Caco-2 (cell line): ENCODE results near the gene TXLNG. TPM values are rescaled to one million over a fixed set of nuclear protein-coding genes. Genes with fewer than 3 reads are reported as not detected.
A peak's percentile ranks its signal among the peaks of the same experiment; 100 is the strongest.

Source experiments
- BruUV-seq: library from RNA; stranded (reverse); fragments of 400-500 nt; replicated peaks from 2 replicates; lab custom pipeline; 2021; lab: Mats Ljungman, UMichigan
- CTCF ChIA-PET: fragments of 300-600 bp; sonication (Branson Sonifier 250); formaldehyde crosslinking; loops from one replicate; lab custom pipeline; 2022; ENCODE audit warnings: antibody characterized with exemption; lab: Charles Lee
- POLR2A ChIA-PET: fragments of 300-600 bp; sonication (Branson Sonifier 250); formaldehyde crosslinking; loops from one replicate; lab custom pipeline; 2022; ENCODE audit warnings: antibody characterized with exemption; lab: Charles Lee
- DNase-seq, 2 experiments: peaks; one replicate each; pipeline versions ENCODE4 v3.0.0 to v3.0.0-alpha.2; 2020 to 2022
- H3K27me3 ChIP-seq: replicated peaks from 2 replicates; pipeline ENCODE4 v1.6.0; 2011; ENCODE audit warnings: low read length; ENCODE audit not compliant: control insufficient read depth, insufficient read depth
- H3K36me3 ChIP-seq: 2 replicates; pipeline ENCODE4 v1.5.1; 2011; ENCODE audit warnings: low read length; ENCODE audit not compliant: control insufficient read depth, insufficient read depth
- H3K4me1 ChIP-seq: fragments of 250-450 bp; sonication (Bioruptor Pico); 2 replicates; pipeline ENCODE4 v1.5.1; 2020; ENCODE audit warnings: mild to moderate bottlenecking
- H3K4me3 ChIP-seq: 2 replicates; pipeline ENCODE4 v1.5.1; 2011; ENCODE audit warnings: low read depth, mild to moderate bottlenecking, control low read depth, low read length
- H3K9me3 ChIP-seq: fragments of 250-450 bp; sonication (Bioruptor Pico); 2 replicates; pipeline ENCODE4 v1.5.1; 2020; ENCODE audit warnings: mild to moderate bottlenecking, moderate library complexity
- H3K27ac Mint-ChIP-seq: one replicate; pipeline ENCODE4 v1.8.0; 2022; ENCODE audit warnings: mixed read lengths; ENCODE audit not compliant: unreplicated experiment
- H3K27me3 Mint-ChIP-seq: one replicate; pipeline ENCODE4 v1.8.0; 2022; ENCODE audit warnings: mixed read lengths; ENCODE audit not compliant: insufficient read depth, unreplicated experiment
- H3K36me3 Mint-ChIP-seq: one replicate; pipeline ENCODE4 v1.8.0; 2022; ENCODE audit warnings: mild to moderate bottlenecking, mixed read lengths; ENCODE audit not compliant: insufficient read depth, unreplicated experiment
- H3K4me1 Mint-ChIP-seq: one replicate; pipeline ENCODE4 v1.8.0; 2022; ENCODE audit warnings: low read depth, mixed read lengths; ENCODE audit not compliant: unreplicated experiment
- H3K4me3 Mint-ChIP-seq: one replicate; pipeline ENCODE4 v1.8.0; 2022; ENCODE audit warnings: mild to moderate bottlenecking, moderate library complexity, mixed read lengths; ENCODE audit not compliant: unreplicated experiment
- H3K9me3 Mint-ChIP-seq: one replicate; pipeline ENCODE4 v1.8.0; 2022; ENCODE audit warnings: mixed read lengths; ENCODE audit not compliant: unreplicated experiment
- CTCF ChIP-seq, 2 experiments: fragments of 200-600 bp in 1 of 2; IDR thresholded peaks; 1 replicate in 1 of 2; 2 replicates in 1 of 2; pipeline versions ENCODE4 v1.5.1 to v1.8.0; 2011 to 2022; ENCODE audit warnings: antibody characterized with exemption in 1 of 2, control low read depth in 1 of 2, inconsistent platforms in 1 of 2, low read depth in 1 of 2, low read length in 1 of 2, mild to moderate bottlenecking in 1 of 2, moderate library complexity in 1 of 2; ENCODE audit not compliant: insufficient read depth in 1 of 2, severe bottlenecking in 1 of 2, unreplicated experiment in 1 of 2
- intact Hi-C: fragments of 100-400 bp; cut with micrococcal nuclease; formaldehyde crosslinking; loops from one replicate; pipeline ENCODE4 v1.10.0; 2022; ENCODE audit not compliant: unreplicated experiment
- total RNA-seq: library from RNA; stranded (reverse); gene quantifications from 2 replicates; pipeline ENCODE4 v1.2.3, GENCODE V29; 2022

Gene TXLNG
- total RNA-seq, 1 experiment from 2014 or later, result 18.3 TPM

- Histone ChIP-seq H3K4me3 (no peak overlapping the region), H3K27me3 (no peaks in the 10 kb centered on the region), H3K9me3 (no peaks in the 10 kb centered on the region), H3K36me3 (peaks cover 3% of the 10 kb centered on the region; the same call in 1 of the 2 replicates), H3K4me1 (no peaks in the 10 kb centered on the region)
- POLR2A ChIA-PET, result no interaction called here
- Mint-ChIP-seq H3K36me3 (peaks cover 48% of the 10 kb centered on the region), H3K9me3 (no peaks in the 10 kb centered on the region), H3K27ac (no peak overlapping the region), H3K4me3 (no peak overlapping the region), H3K4me1 (no peaks in the 10 kb centered on the region), H3K27me3 (no peaks in the 10 kb centered on the region)
- DNase-seq, result no peak
- BruUV-seq, result no TSS peak
- TF ChIP-seq CTCF (IDR thresholded peaks at IDR 0.05; ENCODE audit: insufficient read depth in 1 of 2, low read depth in 1 of 2, low read length in 1 of 2, severe bottlenecking in 1 of 2, unreplicated experiment in 1 of 2), result peak in 1 of 2 experiments; percentile 7
- intact Hi-C loops, result no loop called here
- CTCF ChIA-PET, result interaction anchor here (0.6 kb wide), 1 partner anchor 24 kb away, joined by 3 read pairs; the partner anchor contains the start of gene SYAP1
Measured at GRCh38 chrX:16743604-16744325, 42.5 kb upstream of the TXLNG start.

DNA sequence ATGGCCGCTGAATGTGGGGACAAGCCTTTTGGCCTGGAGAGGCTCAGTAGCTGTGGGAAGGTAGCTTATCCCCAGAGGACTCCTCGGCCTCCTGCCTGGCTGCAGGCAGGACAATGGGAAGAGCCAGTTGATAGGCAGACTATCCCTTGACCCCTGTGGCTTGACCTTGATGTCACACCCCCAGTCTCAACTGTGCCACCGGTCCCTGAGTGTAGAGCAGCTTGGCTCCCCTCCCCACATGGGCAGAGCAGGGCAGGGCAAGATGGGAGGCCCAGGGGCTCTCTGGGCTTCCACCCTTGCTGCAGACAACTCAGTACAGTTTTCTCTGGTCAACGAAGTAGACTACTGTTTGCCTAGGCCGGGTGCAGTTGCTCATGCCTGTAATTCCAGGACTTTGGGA is 41.2 kb upstream of the TXLNG start:
- no peaks in the 10 kb centered on the region for H3K4me1 ChIP-seq
- Mint-ChIP-seq H3K27me3 (no peaks in the 10 kb centered on the region), H3K36me3 (peaks cover 44% of the 10 kb centered on the region), H3K4me3 (no peak overlapping the region), H3K27ac (no peak overlapping the region), H3K4me1 (no peaks in the 10 kb centered on the region), H3K9me3 (no peaks in the 10 kb centered on the region)
- H3K4me3 ChIP-seq, result no peak overlapping the region
- CTCF ChIA-PET, result no interaction called here
- no TSS peak for BruUV-seq
- intact Hi-C loops, result no loop called here
- POLR2A ChIA-PET, result no interaction called here
- peaks cover 3% of the 10 kb centered on the region; the same call in 1 of the 2 replicates for H3K36me3 ChIP-seq
- no peaks in the 10 kb centered on the region for H3K9me3 ChIP-seq
- no peaks in the 10 kb centered on the region for H3K27me3 ChIP-seq
- DNase-seq, result no peak
- no peak for TF ChIP-seq CTCF (IDR thresholded peaks at IDR 0.05; ENCODE audit: insufficient read depth in 1 of 2, low read depth in 1 of 2, low read length in 1 of 2, severe bottlenecking in 1 of 2, unreplicated experiment in 1 of 2)

DNA sequence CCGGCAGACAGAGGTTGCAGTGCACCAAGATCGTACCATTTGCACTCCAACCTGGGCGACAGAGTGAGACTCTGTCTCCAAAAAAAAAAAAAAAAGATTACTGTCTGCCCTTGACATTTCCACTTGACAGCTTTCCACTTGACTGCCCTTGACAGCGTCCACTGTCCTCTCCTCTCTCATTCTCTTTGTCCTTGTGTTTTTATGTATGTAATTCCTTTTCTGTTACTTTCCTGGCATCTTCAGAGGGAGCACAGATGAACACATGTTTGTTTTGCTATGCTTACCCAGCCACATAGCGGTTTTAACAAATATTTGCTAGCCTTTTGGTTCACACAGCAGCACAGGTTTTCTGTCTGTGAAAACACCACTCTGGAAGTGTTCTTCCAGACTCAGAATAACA is 40.6 kb upstream of the TXLNG start:
- H3K36me3 ChIP-seq, result peaks cover 3% of the 10 kb centered on the region; the same call in 1 of the 2 replicates
- no TSS peak for BruUV-seq

More for the DNA sequence above, 40.6 kb upstream of the TXLNG start:
- H3K4me1 ChIP-seq, result no peaks in the 10 kb centered on the region
- no peak overlapping the region for H3K27ac Mint-ChIP-seq
- no peaks in the 10 kb centered on the region for H3K27me3 Mint-ChIP-seq
- TF ChIP-seq CTCF (IDR thresholded peaks at IDR 0.05; ENCODE audit: insufficient read depth in 1 of 2, low read depth in 1 of 2, low read length in 1 of 2, severe bottlenecking in 1 of 2, unreplicated experiment in 1 of 2), result no peak
- H3K4me3 ChIP-seq, result no peak overlapping the region
- no peak for DNase-seq
- no peaks in the 10 kb centered on the region for H3K4me1 Mint-ChIP-seq
- POLR2A ChIA-PET, result no interaction called here
- H3K4me3 Mint-ChIP-seq, result no peak overlapping the region
- H3K27me3 ChIP-seq, result no peaks in the 10 kb centered on the region
- H3K9me3 ChIP-seq, result no peaks in the 10 kb centered on the region
- H3K36me3 Mint-ChIP-seq, result peaks cover 38% of the 10 kb centered on the region
- CTCF ChIA-PET, result no interaction called here
- H3K9me3 Mint-ChIP-seq, result no peaks in the 10 kb centered on the region
- intact Hi-C loops, result no loop called here
